Mucosa of descending colon (tissue), 3 donors: Measurements from ENCODE around the gene MOB4. TPM values are rescaled to one million over a fixed set of nuclear protein-coding genes. Genes with fewer than 3 reads are reported as not detected.
"Not testable (repeated sequence)": the region's sequence is repeated elsewhere in the genome, so short reads cannot be mapped to it uniquely, and the experiment has no call there.

ENCODE experiments used
- ATAC-seq: fragments of 200-7000 bp; cut with Tn5 transposase; one replicate; pipeline ENCODE4 v1.9.1; 2020; ENCODE audit warnings: mild to moderate bottlenecking, moderate library complexity
- DNase-seq, 3 donors: peaks; one replicate each; pipeline ENCODE4 v3.0.0-alpha.2; 2020
- H3K36me3 ChIP-seq: fragments of 200-600 bp; one replicate; pipeline ENCODE4 v1.8.0; 2021; ENCODE audit warnings: low read depth, mild to moderate bottlenecking
- H3K4me1 ChIP-seq: fragments of 200-600 bp; one replicate; pipeline ENCODE4 v1.8.0; 2021; ENCODE audit warnings: low read depth, mild to moderate bottlenecking
- H3K4me3 ChIP-seq: fragments of 200-600 bp; one replicate; pipeline ENCODE4 v1.8.0; 2021; ENCODE audit warnings: mild to moderate bottlenecking
- H3K9me3 ChIP-seq: fragments of 200-600 bp; one replicate; pipeline ENCODE4 v1.8.0; 2021; ENCODE audit warnings: mild to moderate bottlenecking
- CTCF ChIP-seq: fragments of 200-600 bp; IDR thresholded peaks from one replicate; pipeline ENCODE4 v1.8.0; 2022; ENCODE audit warnings: antibody characterized with exemption, mild to moderate bottlenecking
- intact Hi-C, 2 donors: fragments of 100-400 bp; cut with DNase I in 1 of 2; cut with micrococcal nuclease in 1 of 2; formaldehyde crosslinking; loops; one replicate each; pipeline versions ENCODE4 v1.11.0 to v1.11.1; 2022; cut with DNase I, micrococcal nuclease
- total RNA-seq, 3 donors: library from RNA; stranded (reverse); fragmentation: NEBNext Ultra II Directional in 2 of 3; extraction: Animal tissue kit (Norgen Biotek cat#: 25700) in 2 of 3; gene quantifications; one replicate each; pipeline versions ENCODE4 v1.2.1 to v1.2.4, GENCODE V29; 2021 to 2023
- donor health status: DM: no; HTN: no; CAD: no; lungs with moderate emphysema.
- donor health status: DM: no; HTN: no; CAD: no.
- donor health status: DM: no; HTN: yes; CAD: no.

MOB4 gene
- total RNA-seq, 3 donors from 2014 or later = 17.6 to 26.9 (median 26.4) TPM

GRCh38 chr2:197576631-197577030 lies 60.8 kb downstream of the MOB4 start:
- TF ChIP-seq CTCF = no peak
- ATAC-seq (no peak), DNase-seq (no peak)

GRCh38 chr2:197577446-197577845 lies 61.6 kb downstream of the MOB4 start:
- TF ChIP-seq CTCF = no peak
- no peak for ATAC-seq
- Histone ChIP-seq H3K4me3 (no peak overlapping the region), H3K9me3 (peaks cover 13% of the 10 kb centered on the region), H3K4me1 (no peaks in the 10 kb centered on the region), H3K36me3 (no peaks in the 10 kb centered on the region)
- intact Hi-C loops = no loop called here
- no peak for DNase-seq

More at GRCh38 chr2:197576631-197577030, 60.8 kb downstream of the MOB4 start:
- no peaks in the 10 kb centered on the region for H3K36me3 ChIP-seq
- peaks cover 13% of the 10 kb centered on the region for H3K9me3 ChIP-seq
- no peaks in the 10 kb centered on the region for H3K4me1 ChIP-seq
- intact Hi-C loops = no loop called here
- no peak overlapping the region for H3K4me3 ChIP-seq

- H3K4me3 ChIP-seq, H3K36me3 ChIP-seq, ATAC-seq, DNase-seq, H3K4me1 ChIP-seq, intact Hi-C loops: not testable (repeated sequence)
- H3K9me3 ChIP-seq = peaks cover 12% of the 10 kb centered on the region
These were observed 62.4 kb downstream of the MOB4 start for GRCh38 chr2:197578294-197578693.

GRCh38 chr2:197580166-197580565 lies 64.3 kb downstream of the MOB4 start:
- intact Hi-C loops, H3K4me3 ChIP-seq, DNase-seq, H3K4me1 ChIP-seq, H3K36me3 ChIP-seq, H3K9me3 ChIP-seq, ATAC-seq: not testable (repeated sequence)

- H3K4me3 ChIP-seq, H3K9me3 ChIP-seq, H3K36me3 ChIP-seq, DNase-seq, intact Hi-C loops, ATAC-seq, H3K4me1 ChIP-seq: not testable (repeated sequence)
These were observed 71.4 kb downstream of the MOB4 start for GRCh38 chr2:197587255-197587654.

- TF ChIP-seq CTCF = no peak
- H3K4me1 ChIP-seq = no peaks in the 10 kb centered on the region
- intact Hi-C loops = no loop called here
- no peaks in the 10 kb centered on the region for H3K36me3 ChIP-seq
- H3K9me3 ChIP-seq = no peaks in the 10 kb centered on the region
- no peak overlapping the region for H3K4me3 ChIP-seq
- no peak for ATAC-seq
- no peak for DNase-seq
These were observed 75.6 kb downstream of the MOB4 start for GRCh38 chr2:197591339-197592072.

GRCh38 chr2:197596766-197597165 lies 80.9 kb downstream of the MOB4 start:
- no peaks in the 10 kb centered on the region for H3K36me3 ChIP-seq
- no peak for TF ChIP-seq CTCF
- intact Hi-C loops = no loop called here
- no peaks in the 10 kb centered on the region for H3K4me1 ChIP-seq
- ATAC-seq (no peak), DNase-seq (no peak)
- no peaks in the 10 kb centered on the region for H3K9me3 ChIP-seq
- H3K4me3 ChIP-seq = no peak overlapping the region
